Head of caudate nucleus (tissue), 42 donors: ENCODE data around the gene EXOC4.

ENCODE experiments used
- DNase-seq, 42 donors: peaks; one replicate each; pipeline versions ENCODE4 v3.0.0 to v3.0.0-alpha.2; 2020 to 2021; ENCODE audit warnings: mixed read lengths in 7 of 42
- intact Hi-C: fragments of 100-400 bp; cut with DNase I; formaldehyde crosslinking; loops from one replicate; pipeline ENCODE4 v1.15.0; 2022

The EXOC4 gene

DNA sequence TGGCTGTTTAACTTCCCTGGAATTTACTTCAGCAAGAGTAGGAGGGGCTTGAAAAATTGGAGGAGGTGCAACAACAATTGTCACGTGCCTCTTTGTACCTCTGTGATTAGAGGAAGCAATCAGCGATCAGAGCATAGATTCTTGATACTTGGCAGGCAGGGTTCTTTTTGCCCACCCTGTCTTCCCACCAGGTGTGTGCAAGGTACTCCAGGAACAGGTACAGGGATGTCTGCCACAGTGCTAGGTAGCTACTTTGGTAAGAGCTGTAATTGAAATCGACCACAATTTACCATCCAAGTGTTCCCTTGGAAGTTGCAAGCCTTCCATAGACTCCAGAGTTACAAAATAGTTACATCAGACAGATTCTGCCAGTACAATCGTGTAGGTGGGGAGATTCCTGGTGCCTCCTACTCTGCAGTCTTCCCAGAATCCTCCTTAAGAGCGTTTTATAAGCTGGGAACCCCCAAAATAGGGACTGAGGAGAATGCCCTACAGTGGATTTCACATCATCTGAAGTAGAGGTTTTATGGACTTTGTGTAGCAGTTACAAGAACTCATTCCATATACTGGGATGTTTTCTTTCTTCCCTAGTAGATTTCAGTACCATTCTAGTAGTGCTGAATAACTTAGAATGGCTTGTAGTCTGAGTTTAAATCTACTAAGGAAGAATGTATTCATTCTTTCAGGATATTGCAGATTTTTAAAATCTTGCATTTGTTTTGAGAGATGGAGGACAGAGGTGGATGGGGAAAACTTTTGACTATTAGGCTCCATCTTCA, 101.9 kb downstream of the EXOC4 start:
- intact Hi-C loops: no loop called here
- peak in 13 of 42 donors; percentile 7 to 59 (median 27) for DNase-seq

DNA sequence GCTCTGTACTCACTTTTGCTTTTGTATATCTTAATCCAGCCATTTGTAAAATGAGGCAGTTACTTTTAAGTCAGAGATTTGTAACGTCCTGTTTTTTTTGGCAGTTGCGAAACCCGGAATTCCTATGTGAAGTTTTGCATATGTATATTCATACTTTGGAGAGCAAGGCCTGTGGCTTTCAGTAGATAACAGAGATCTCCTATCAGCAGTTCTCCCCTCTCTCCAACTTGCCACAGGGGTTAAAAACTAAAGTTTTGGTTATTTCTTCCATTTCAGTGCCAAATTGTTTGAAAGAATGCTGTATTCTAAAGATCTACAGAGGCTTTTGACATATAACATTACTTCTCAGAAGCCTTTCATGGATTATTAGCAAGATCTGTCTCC, 102.4 kb downstream of the EXOC4 start:
- DNase-seq: no peak
- intact Hi-C loops: no loop called here

DNA sequence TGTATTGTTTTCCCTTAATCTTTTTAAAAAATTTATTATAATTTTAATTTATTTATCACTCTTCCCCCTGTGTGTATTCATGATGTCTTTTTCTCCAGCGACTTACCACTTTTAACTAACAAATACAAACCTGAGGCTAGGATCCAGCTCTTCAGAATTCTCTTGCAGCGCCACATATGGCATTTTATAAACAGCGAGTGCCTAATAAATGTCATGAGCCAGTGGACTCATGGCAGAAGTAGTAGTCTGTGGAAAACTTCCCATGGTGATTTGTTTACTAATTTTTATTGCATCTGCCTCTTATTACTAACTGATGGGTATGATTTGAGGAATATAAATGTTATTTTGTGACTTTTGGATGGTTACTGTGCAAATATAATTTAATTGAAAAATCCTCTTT, 102.9 kb downstream of the EXOC4 start:
- no peak for DNase-seq
- intact Hi-C loops: no loop called here

DNA sequence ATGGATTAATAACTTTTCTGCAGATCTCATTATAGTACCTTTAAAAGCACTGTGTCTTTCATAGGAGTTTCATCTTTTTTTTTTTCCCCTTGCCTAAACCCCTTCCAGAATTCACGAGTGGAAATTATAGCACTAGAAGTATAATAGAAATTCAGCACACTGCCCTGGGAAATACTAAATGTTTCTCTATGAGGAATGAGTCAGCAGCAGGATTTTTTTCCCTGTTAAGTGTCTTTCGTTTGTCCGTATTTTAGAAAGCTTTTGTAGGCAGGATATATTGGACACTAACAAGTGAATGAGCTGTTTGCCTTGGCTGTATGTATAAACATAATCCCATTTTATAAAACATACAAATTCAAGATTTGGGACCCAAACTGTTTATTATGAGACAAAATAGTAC, 105.8 kb downstream of the EXOC4 start:
- intact Hi-C loops: no loop called here
- DNase-seq: no peak

DNA sequence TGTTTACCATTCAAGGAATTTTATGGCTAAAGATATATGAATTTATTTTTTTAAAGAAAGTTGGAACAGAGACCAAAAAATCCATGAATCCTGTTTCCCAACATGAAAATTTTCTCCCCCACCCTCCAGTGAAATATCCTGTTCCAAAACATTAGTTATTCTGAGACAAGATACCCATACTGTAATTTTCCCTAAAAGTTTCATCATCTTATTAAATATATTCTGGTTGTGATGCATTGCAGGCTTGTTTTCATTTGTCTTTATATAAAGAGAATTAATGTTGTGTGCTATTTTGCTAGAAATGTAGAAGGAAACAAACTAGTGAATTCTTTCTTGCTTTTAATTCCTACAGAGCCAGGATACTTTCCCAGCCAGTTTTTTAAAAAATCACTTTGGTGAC, 106.6 kb downstream of the EXOC4 start:
- intact Hi-C loops: no loop called here
- no peak for DNase-seq

DNA sequence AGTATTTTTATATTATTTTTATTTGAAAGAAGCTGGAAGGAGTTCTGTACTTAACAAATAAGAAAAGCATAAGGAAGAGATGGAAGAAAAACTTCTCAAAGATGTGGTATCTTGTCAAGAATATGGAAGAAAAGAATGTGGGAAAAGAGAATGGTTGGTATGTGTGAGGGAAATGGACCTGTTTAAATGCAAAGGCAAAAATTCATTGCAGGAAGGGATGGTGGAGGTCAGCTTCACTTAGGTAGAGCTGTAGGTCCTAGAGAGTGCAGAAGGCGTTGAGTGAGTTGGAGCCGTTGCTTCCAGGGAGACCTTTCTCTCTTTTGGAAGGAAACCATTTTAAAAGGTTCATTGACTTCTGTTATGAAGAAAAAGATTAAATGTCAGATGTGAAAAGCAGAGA, 107.3 kb downstream of the EXOC4 start:
- no peak for DNase-seq

DNA sequence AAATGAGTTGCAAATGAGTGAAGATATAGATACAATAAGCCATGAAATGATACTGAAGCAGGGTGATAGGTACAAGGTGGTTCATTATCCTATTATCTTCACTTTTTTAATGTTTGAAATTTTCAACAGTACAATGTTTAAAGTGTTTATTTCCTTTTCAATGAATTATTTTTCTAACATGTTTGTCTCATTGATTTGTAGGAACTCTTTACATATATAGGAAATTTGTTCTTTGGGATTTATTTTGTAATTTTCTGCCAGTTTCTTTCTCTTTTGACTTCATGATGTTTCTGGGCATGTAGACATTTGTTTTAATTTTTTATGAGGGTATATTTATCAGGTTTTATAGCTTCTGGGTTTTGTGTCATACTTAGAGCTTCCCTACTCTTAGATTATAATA, 108.9 kb downstream of the EXOC4 start:
- DNase-seq: no peak
- intact Hi-C loops: no loop called here

More for the DNA sequence above, 107.3 kb downstream of the EXOC4 start:
- intact Hi-C loops: no loop called here

DNA sequence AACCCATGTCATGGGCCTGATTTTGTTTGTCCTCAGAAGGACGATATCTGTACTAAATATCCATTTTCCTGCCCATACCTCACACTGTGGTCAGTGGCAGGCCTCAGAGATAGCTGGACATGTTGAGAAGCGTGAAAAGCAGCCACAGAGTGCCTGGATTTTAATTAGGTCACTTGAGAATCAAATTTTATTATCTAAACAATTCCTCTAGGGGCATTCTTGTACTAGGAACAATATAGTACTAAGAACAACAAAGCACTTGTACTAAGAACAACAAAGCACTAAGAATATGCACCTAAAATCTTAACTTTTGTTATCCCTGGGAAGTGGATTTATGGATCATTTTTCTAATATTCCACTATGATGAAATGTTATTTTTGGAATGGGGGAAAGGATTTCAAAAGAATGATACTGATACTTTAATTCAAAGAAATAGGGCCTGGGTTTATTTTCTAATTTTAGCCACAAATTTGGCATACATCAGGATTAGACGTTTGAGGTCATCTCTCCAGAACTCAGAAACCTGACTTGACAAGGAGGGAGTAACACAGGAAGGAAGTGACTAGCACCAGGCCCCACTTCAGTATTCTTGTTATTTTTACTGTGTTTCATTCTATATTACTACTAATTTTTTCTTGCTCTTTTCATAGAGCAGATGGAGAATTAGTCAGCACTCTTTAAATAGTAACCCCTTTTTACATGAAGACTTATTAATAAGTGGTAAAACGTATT, 112.2 kb downstream of the EXOC4 start:
- DNase-seq: no peak
- intact Hi-C loops: no loop called here

DNA sequence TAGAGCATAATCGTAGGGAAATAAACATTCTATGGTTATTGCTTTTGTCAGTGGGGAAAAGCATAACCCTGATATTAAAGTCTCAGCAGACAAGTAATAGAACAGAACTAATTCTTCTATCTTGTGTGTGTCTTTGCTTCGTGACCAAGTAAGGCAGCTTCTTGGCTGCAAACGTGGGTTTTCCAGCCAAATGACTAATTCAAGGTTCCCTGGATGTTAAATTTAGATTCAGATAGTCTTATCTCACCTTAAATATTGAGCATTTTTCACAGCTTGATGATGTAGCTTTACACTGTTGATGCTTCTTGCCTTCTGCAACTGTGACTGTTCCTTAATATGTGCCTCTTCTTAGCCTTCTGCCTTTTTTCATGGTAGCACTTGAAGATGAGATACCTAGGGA, 113.0 kb downstream of the EXOC4 start:
- intact Hi-C loops: no loop called here
- DNase-seq: peak in 21 of 42 donors; percentile 15 to 72 (median 35)

DNA sequence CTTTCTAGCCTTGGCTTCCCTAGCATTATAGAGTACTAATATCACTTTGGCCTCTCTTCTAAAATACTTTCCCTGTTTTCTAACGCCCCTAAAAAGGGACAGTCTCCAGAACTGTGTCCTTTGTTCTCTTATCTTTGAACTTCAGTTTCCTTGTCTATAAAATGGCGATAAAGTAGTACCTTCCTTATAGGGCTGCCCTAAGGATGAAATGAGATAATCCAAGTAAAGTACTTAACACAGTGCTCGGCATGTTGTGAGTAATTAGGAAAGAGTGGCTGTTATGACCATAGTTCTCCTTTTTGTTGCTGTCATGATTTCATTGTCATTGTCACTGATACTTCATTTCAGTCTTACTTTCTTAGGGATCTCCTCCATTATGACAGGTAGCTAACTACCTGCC, 114.7 kb downstream of the EXOC4 start:
- intact Hi-C loops: no loop called here
- no peak for DNase-seq

DNA sequence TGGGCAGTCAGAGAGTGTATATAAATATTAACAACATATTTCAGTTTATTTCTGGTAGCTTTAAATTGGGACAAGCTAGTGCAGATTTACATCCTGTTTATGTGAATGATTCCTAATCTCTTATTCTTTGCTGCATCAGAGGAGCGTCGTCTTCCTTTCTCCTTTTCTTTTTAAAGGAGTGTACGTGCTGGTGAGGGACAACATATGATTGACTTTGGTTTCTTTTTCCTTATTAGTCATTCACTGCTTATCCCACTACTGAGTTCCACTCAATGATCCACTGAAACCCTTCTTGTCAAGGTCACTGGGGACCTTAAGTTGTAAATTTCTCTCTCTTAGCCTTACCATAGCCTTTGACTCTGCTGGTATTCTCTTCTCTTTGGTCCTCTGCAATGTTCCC, 116.3 kb downstream of the EXOC4 start:
- intact Hi-C loops: no loop called here
- DNase-seq: no peak

DNA sequence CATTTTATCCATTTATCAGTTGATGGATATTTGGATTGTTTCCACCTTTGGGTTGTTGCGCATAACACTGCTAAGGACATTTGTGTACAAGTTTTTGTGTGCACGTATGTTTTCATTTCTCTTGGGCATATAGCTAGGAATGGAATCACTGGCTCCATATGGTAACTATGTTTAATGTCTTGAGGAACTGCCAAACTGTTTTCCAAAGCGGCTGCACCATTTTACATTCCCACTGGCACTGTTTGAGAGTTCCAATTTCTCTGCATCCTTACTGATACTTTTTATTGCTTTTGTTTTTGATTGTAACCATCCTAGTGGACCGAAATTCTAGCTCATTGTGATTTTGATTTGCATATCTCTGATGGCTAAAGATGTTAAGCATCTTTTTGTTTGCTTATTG, 118.7 kb downstream of the EXOC4 start:
- DNase-seq: no peak
- intact Hi-C loops: no loop called here

DNA sequence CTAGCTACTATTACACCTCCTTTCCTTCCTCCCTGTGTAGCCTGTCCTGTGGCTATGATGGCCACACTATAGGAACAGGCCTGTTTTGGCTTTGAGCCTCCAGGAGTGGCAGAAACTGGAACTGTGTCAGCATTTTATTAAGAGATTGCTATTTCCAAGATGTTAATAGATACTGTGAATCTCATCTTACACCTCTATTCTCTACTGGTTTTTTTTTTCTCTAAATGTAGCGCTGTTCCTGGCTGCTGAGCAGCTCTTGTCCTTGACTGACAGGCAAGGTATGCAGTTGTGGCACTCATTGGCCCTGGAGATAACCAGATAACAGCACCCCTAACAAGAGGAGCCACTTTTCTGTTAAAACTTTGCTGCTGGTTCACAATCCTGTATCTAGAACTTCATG, 119.5 kb downstream of the EXOC4 start:
- intact Hi-C loops: no loop called here
- no peak for DNase-seq

DNA sequence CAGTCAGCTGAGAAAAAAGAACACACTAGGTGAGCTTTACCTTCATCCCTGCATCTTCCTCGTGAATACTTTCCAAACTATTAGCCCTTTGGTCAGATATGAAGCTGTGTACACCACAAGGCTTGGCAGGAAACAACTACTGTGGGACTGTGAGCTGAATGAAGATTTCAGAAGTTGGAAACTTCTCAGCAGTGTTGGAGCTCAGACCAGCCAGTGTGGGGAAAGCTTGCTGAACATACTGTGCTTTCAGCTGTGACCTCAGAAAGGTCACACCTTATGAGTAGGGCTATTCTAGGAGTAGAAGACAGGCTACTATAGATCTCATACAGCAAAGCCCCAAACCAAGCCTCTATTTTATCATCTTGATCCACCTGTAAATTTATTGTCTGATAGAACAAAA, 123.6 kb downstream of the EXOC4 start:
- intact Hi-C loops: no loop called here
- no peak for DNase-seq

DNA sequence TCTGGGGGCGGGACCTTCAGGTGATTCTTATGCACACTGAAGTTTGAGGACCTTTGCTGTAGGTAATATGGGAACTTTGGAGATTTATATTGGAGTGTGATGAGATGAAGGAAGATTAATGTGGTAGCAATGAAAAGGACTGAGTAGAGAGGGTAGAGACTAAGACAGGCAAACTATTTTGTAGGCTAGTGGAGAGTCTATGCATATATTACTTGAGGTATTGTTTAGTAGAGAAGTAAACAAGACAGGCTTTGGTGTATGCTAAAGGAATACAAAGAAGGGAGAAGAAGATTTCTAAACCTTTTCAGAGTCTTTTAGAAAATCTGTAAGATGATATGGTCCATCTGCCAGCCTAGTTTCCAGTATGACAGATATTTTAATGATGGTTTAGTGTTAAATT, 129.1 kb downstream of the EXOC4 start:
- intact Hi-C loops: no loop called here
- DNase-seq: no peak

DNA sequence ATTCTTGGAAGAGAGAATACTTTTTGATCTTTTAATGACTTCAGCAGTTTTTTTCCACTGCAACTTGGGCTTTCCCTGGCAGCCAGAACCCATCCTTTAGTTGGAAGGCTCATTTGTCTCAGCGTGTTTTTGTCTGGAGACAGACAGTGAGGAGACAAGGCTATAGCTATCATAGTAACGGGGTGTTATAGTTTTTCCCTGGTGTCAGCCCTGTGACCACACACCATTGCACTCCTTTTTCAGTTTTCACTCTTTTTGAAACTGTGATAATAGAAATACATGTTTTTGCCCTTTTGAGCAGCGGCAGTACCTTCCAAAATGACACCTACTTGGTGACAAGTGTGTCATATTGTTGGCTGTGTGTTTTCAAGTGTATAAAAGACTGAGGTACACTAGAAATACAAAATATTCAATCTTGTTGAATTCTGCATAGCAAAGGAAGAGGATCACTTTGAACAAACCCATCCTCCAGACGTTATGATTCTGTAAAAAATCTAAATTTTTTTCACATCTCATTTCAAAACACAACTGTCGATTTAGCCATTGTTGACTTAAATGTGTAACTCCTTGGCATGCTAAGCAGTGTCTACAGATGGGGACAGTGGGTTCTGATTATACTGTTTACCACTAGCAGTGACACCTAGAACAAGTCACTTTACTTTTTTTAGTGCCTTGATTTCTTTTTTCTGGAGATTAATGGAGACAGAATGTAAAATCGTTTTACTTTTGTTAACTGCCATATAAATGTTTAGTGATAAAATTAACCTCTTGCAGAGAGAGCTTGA, 130.1 kb downstream of the EXOC4 start:
- intact Hi-C loops: no loop called here
- DNase-seq: no peak

DNA sequence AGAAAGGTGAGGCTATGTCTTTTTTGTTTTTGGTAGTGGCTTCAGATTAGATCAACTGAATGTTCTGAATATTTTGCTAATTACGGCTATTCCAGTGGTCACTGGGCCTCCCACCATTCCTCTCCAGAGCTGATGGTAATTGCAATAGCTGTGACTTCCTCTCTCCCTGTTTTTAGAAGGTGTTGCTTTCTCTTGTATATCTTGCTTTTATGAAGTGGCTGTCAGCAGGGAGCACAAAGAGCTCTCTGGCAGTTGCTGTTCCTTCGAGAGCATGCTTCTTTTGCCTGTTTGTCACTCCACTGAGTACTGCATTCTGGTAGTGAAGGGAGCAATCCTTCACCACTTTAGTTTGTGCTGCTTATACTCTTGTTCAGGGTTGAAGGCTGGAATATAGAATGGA, 133.3 kb downstream of the EXOC4 start:
- DNase-seq: no peak
- intact Hi-C loops: no loop called here

DNA sequence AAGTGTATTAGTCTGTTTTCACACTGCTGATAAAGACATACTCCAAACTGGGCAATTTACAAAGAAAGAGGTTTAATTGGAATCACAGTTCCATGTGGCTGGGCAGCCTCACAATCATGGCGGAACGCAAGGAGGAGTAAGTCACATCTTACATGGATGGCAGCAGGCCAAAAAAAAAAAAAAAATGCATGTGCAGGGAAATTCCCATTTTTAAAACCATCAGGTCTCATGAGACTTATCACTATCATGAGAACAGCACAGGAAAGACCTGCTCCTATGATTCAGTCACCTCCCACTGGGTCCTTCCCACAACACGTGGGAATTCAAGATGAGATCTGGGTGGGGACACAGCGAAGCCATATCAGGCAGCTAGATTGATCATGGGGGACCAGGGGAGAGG, 136.8 kb downstream of the EXOC4 start:
- peak in 4 of 42 donors; percentile 28 to 52 (median 37) for DNase-seq
- intact Hi-C loops: no loop called here

DNA sequence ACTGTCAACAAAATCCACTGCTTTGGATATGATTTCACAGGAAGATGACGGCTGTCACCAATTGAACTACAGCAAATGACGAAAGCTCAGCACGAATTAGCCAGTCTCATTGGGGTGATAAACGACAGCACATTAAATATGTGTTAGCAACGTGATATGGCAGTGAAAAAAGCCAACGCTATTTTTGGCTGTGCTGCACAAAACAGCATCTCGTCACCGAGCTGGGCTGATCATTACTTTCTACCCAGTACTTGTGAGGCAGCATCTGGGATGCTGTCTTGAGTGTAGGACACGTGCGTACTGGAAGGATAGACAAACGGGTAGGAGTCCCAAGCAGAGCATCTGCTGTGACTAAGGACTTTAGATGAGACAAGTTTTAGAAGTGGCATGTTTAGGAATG, 138.3 kb downstream of the EXOC4 start:
- peak in 29 of 42 donors; percentile 1 to 67 (median 27) for DNase-seq
- intact Hi-C loops: no loop called here

DNA sequence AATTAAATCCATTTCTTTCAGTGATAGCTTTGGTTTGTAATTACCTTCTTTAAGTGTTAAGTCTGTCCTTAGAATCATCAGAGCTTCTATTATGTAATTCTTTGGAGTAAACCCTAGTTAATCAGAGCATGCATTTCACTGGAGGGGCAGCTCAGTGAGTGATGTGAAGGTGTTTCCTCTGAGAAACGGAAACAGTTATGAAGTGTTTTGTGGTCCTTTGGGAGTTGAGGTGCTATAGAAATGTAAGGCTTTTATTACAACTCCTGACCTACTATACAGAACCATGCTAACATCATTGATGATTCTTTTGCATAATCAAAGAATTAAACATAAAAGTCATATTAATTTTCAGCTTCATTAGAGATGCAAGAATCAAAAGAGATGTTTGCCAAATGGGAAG, 141.5 kb downstream of the EXOC4 start:
- intact Hi-C loops: no loop called here
- DNase-seq: no peak
